Transverse colon (tissue), 4 donors: ENCODE results near the gene MEPCE. TPM values are rescaled to one million over a fixed set of nuclear protein-coding genes. Genes with fewer than 3 reads are reported as not detected.
A peak's percentile ranks its signal among the peaks of the same experiment; 100 is the strongest.

Source experiments
- DNase-seq: peaks from one replicate; pipeline ENCODE4 v3.0.0-alpha.2; 2019
- H3K27ac ChIP-seq, 4 donors: fragments of 200-600 bp; sonication (generic); 2 replicates each; pipeline ENCODE4 v1.5.1; 2016 to 2018; ENCODE audit warnings: inconsistent platforms in 4 of 4
- H3K27me3 ChIP-seq: fragments of 200-600 bp; sonication (generic); 2 replicates; pipeline ENCODE4 v1.5.1; 2017; ENCODE audit warnings: inconsistent platforms
- H3K36me3 ChIP-seq, 4 donors: fragments of 200-600 bp; sonication (generic); 2 replicates each; pipeline ENCODE4 v1.5.1; 2017 to 2019; ENCODE audit warnings: inconsistent platforms in 4 of 4
- H3K4me1 ChIP-seq, 4 donors: fragments of 200-600 bp; sonication (generic); 2 replicates each; pipeline ENCODE4 v1.5.1; 2017 to 2020; ENCODE audit warnings: inconsistent platforms in 4 of 4
- H3K4me3 ChIP-seq, 4 donors: fragments of 200-600 bp; sonication (generic); 1 replicate in 1 of 4; 2 replicates in 3 of 4; pipeline versions ENCODE4 v1.5.1 to v1.6.1; 2017 to 2019; ENCODE audit warnings: inconsistent platforms in 4 of 4
- H3K9me3 ChIP-seq, 2 donors: fragments of 200-600 bp; sonication (generic); 2 replicates each; pipeline ENCODE4 v1.5.1; 2017 to 2019; ENCODE audit warnings: inconsistent platforms in 2 of 2
- CTCF ChIP-seq, 5 experiments: fragments of 200-600 bp in 3 of 5; fragments of 450-650 bp in 2 of 5; sonication (generic) in 3 of 5; IDR thresholded peaks; 1 replicate in 2 of 5; 2 replicates in 3 of 5; pipeline ENCODE4 v1.5.1; 2016 to 2017; ENCODE audit warnings: antibody characterized with exemption in 5 of 5, inconsistent platforms in 3 of 5, mild to moderate bottlenecking in 2 of 5, moderate library complexity in 1 of 5
- EP300 ChIP-seq: sonication (generic); formaldehyde crosslinking; IDR thresholded peaks from one replicate; pipeline ENCODE4 v1.6.1; 2017; ENCODE audit warnings: antibody characterized with exemption, low read depth
- POLR2A ChIP-seq: fragments of 450-650 bp; IDR thresholded peaks from one replicate; pipeline ENCODE4 v1.6.1; 2016; ENCODE audit warnings: antibody characterized with exemption, mild to moderate bottlenecking, moderate library complexity
- POLR2AphosphoS5 ChIP-seq, 3 donors: sonication (generic); formaldehyde crosslinking; IDR thresholded peaks; one replicate each; pipeline ENCODE4 v1.6.1; 2016; ENCODE audit warnings: antibody characterized with exemption in 3 of 3
- WGBS, 2 donors: methylation state at CpG; one replicate each; pipeline ENCODE4 v1.1.5; 2018; ENCODE audit warnings: low coverage in 1 of 2; 5-methylcytosine and 5-hydroxymethylcytosine counted together
- in situ Hi-C, 4 donors: fragments of 200-750 bp; cut with MboI; loops; one replicate each; pipeline versions ENCODE4 v1.15.0 to v1.15.1; 2017; ENCODE audit warnings: low sequenced_read_pairs in 3 of 4, low pct_ligation_motif_present in 1 of 4, low pct_unique_long_range_greater_than_20kb in 1 of 4
- intact Hi-C: fragments of 100-400 bp; cut with DNase I; formaldehyde crosslinking; loops from one replicate; pipeline ENCODE4 v1.15.1; 2023; ENCODE audit warnings: low total_unique reads
- total RNA-seq, 4 donors: library from RNA; depleted of rRNA; stranded (reverse); fragments of >200 nt; gene quantifications; one replicate each; pipeline ENCODE4 v1.1.0, GENCODE V29; 2016

The MEPCE gene
- total RNA-seq, 4 donors from 2014 or later, result 25.9 to 41.9 (median 30.5) TPM

- in situ Hi-C loops (no loop called here), intact Hi-C loops (no loop called here)
- Histone ChIP-seq H3K36me3 (no peaks in the 10 kb centered on the region), H3K9me3 (no peaks in the 10 kb centered on the region), H3K4me1 (no peaks in the 10 kb centered on the region), H3K27ac (no peak overlapping the region), H3K4me3 (no peak overlapping the region), H3K27me3 (peaks cover 3% of the 10 kb centered on the region)
- WGBS, 2 donors, result 62 to 69% methylated on average over 2 to 3 of the region's 3 CpGs
- DNase-seq, result no peak
- TF ChIP-seq POLR2AphosphoS5 (IDR thresholded peaks at IDR 0.05), result no peak
- TF ChIP-seq EP300, result no peak
- TF ChIP-seq POLR2A, result no peak
- no peak for TF ChIP-seq CTCF (IDR thresholded peaks at IDR 0.05)
Measured at GRCh38 chr7:100390286-100391009, 39.2 kb upstream of the MEPCE start.

- H3K9me3 ChIP-seq, result no peaks in the 10 kb centered on the region
- no peak overlapping the region for H3K4me3 ChIP-seq
- DNase-seq, result no peak
- H3K27ac ChIP-seq, result no peak overlapping the region
- peaks cover 3% of the 10 kb centered on the region for H3K27me3 ChIP-seq
- intact Hi-C loops (no loop called here), in situ Hi-C loops (no loop called here)
- WGBS, 2 donors, result 66 to 78% methylated on average over 2 to 4 of the region's 4 CpGs
- peaks cover 0 to 7% (median 0%) of the 10 kb centered on the region in 4 donors for H3K4me1 ChIP-seq
- no peaks in the 10 kb centered on the region for H3K36me3 ChIP-seq
- TF ChIP-seq CTCF (IDR thresholded peaks at IDR 0.05) (no peak), POLR2AphosphoS5 (IDR thresholded peaks at IDR 0.05) (no peak), EP300 (no peak), POLR2A (no peak)
Measured at GRCh38 chr7:100393233-100393905, 36.3 kb upstream of the MEPCE start.

GRCh38 chr7:100394077-100394476 lies 35.6 kb upstream of the MEPCE start:
- TF ChIP-seq CTCF (IDR thresholded peaks at IDR 0.05) (no peak), POLR2A (no peak), POLR2AphosphoS5 (IDR thresholded peaks at IDR 0.05) (no peak), EP300 (no peak)
- in situ Hi-C loops, result no loop called here
- 81% methylated on average over 2 of the region's 2 CpGs; no CpG with 5 or more reads in 1 of the 2 donors for WGBS, 2 donors

GRCh38 chr7:100396421-100396982 lies 33.1 kb upstream of the MEPCE start:
- 60 to 66% methylated on average over 6 to 9 of the region's 9 CpGs for WGBS, 2 donors
- Histone ChIP-seq H3K27me3 (no peaks in the 10 kb centered on the region), H3K36me3 (no peaks in the 10 kb centered on the region), H3K27ac (peak overlapping the region in 3 of 4 donors; percentile 25 to 51 (median 49)), H3K4me3 (no peak overlapping the region), H3K9me3 (no peaks in the 10 kb centered on the region), H3K4me1 (peaks cover 0 to 7% (median 0%) of the 10 kb centered on the region in 4 donors)
- TF ChIP-seq POLR2A (no peak), POLR2AphosphoS5 (IDR thresholded peaks at IDR 0.05) (no peak), EP300 (no peak), CTCF (IDR thresholded peaks at IDR 0.05) (no peak)
- peak; percentile 41 for DNase-seq
- in situ Hi-C loops, result no loop called here
- intact Hi-C loops, result no loop called here

More at GRCh38 chr7:100394077-100394476, 35.6 kb upstream of the MEPCE start:
- Histone ChIP-seq H3K36me3 (no peaks in the 10 kb centered on the region), H3K4me1 (peaks cover 0 to 7% (median 0%) of the 10 kb centered on the region in 4 donors), H3K9me3 (no peaks in the 10 kb centered on the region), H3K27me3 (peaks cover 2% of the 10 kb centered on the region), H3K4me3 (no peak overlapping the region), H3K27ac (no peak overlapping the region)
- intact Hi-C loops, result no loop called here
- no peak for DNase-seq
